IPS-18a (cell line): Measurements from ENCODE around the gene GID4.

Experiments used
- H3K27ac ChIP-seq: one replicate; pipeline ENCODE4 v1.5.1; 2013; ENCODE audit warnings: low read length
- H3K27me3 ChIP-seq: one replicate; pipeline ENCODE4 v1.6.1; 2013; ENCODE audit warnings: mild to moderate bottlenecking, low read length; ENCODE audit not compliant: control insufficient read depth, insufficient read depth
- H3K36me3 ChIP-seq: one replicate; pipeline ENCODE4 v1.6.1; 2013; ENCODE audit warnings: low read depth, low read length; ENCODE audit not compliant: control insufficient read depth
- H3K4me1 ChIP-seq: one replicate; pipeline ENCODE4 v1.6.1; 2013; ENCODE audit warnings: low read depth, low read length; ENCODE audit not compliant: control insufficient read depth
- H3K4me3 ChIP-seq: one replicate; pipeline ENCODE4 v1.5.1; 2013; ENCODE audit warnings: low read length
- H3K9ac ChIP-seq: one replicate; pipeline ENCODE4 v1.6.1; 2013; ENCODE audit warnings: mild to moderate bottlenecking, low read length, moderate library complexity
- H3K9me3 ChIP-seq: one replicate; pipeline ENCODE4 v1.6.1; 2013; ENCODE audit warnings: low read depth, low read length; ENCODE audit not compliant: control insufficient read depth

GID4 gene

DNA sequence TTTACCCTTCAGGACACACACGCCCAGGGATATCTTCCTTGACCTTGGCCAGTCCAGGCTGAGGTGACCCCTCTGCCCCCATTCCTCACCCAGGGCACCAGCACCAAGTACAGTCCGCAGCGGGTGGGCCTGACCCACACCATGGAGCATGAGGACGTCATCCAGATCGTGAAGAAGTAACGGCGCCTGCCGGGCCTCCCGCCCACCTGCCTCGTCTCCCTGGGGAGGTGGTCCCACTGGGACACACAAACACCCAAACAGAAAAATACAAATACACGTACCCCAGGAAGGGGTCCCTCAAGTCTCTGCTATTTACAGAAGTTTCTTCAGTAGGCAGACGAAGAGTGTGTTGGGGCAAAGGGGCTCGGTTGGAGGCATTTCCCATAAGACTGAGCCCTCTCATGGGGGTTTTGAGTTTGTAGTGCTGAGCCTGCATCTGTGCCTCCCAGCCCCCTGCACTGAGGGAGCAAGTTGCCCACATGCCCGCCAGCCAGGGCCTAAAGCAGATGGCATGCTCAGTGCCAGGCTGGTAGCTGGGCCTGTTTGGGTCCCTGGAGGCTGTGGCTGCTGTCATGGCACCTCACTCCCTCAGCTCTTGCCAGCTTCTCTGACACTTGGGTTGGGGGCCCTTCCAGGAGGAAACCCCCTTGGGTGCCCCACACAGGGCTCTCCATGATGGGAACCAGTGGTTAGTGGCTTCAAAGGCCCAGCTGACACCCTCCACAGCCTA is 68.0 kb downstream of the GID4 start:
- Histone ChIP-seq H3K4me1 (no peaks in the 10 kb centered on the region), H3K27me3 (no peaks in the 10 kb centered on the region), H3K27ac (no peak overlapping the region), H3K4me3 (no peak overlapping the region), H3K36me3 (peaks cover 6% of the 10 kb centered on the region), H3K9me3 (no peaks in the 10 kb centered on the region), H3K9ac (no peak overlapping the region)

DNA sequence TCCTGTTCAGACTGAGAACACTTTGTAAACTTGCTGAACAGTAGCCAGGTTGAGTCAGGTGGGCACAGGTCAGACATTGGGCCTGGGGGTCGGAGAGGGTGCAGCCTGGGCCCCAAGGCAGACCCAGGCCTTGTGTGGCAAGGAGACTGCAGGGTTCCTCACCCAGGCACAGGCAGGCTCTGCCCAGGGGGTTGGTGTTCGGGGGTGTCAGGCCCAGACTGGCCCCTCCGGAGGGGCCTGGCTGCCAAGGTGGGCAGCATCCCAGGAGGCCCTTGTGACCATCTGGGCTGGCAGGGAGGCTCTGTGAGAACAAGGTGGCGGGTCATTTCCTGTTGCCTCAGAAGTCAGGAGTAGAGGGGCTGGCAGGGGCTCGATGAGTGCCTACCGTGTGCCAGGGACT is 68.8 kb downstream of the GID4 start:
- Histone ChIP-seq H3K9me3 (no peaks in the 10 kb centered on the region), H3K9ac (no peak overlapping the region), H3K36me3 (peaks cover 6% of the 10 kb centered on the region), H3K4me1 (no peaks in the 10 kb centered on the region), H3K27me3 (no peaks in the 10 kb centered on the region), H3K27ac (no peak overlapping the region), H3K4me3 (no peak overlapping the region)

DNA sequence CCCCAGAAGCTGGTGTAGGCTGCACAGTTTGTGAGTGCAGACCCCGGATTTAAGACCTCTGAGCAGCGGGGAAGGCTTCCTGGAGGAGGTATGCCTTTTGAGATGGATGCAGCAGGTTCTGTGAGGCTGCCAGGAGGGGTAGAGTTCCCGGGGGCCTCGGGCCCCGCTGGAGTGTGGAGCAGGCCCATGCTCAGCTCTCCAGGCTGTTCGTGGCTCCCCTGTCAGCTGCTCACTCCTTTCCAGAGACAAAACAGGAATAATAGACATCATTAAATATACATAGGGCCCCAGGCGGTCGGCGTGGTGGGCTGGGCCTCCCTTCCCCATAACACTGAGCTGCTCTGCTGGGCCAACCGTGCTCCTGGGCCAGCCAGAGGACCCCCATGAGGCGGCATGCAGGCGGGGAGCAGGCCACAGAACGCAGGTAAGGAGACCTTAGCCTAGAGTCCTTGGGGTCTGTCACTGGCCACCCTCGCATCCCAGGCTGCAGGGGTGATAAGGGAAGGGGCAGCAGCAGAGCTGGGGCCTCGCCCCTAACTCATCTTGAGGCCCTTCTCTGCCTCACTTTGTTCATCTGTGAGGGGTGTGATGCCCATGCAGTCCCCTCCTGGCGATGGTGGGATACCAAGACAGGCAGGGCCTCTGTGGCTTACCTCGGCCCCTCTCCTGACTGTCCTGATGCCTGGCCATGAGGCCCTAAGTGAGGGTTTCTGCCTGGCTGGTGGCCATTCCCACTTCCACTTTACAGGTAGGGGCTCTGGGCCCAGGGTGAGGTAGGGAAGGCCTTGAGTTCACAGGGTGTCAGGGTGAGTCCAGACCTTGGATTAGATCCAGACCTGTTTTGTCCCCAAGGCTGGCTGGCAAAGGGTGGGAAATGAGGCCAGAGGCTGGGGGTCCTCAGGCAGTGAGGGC is 69.4 kb downstream of the GID4 start, which contains the start of gene MYO15A:
Gene MYO15A, plus strand, starts transcription at position 356 of the 912 bp plus-strand sequence. CDS start 10,045 bp downstream, outside the sequence.
- Histone ChIP-seq H3K36me3 (peaks cover 6% of the 10 kb centered on the region), H3K4me3 (no peak within 1 kb of the TSS), H3K9me3 (no peaks in the 10 kb centered on the region), H3K9ac (no peak within 1 kb of the TSS), H3K27me3 (no peaks in the 10 kb centered on the region), H3K27ac (no peak within 1 kb of the TSS), H3K4me1 (no peaks in the 10 kb centered on the region)

DNA sequence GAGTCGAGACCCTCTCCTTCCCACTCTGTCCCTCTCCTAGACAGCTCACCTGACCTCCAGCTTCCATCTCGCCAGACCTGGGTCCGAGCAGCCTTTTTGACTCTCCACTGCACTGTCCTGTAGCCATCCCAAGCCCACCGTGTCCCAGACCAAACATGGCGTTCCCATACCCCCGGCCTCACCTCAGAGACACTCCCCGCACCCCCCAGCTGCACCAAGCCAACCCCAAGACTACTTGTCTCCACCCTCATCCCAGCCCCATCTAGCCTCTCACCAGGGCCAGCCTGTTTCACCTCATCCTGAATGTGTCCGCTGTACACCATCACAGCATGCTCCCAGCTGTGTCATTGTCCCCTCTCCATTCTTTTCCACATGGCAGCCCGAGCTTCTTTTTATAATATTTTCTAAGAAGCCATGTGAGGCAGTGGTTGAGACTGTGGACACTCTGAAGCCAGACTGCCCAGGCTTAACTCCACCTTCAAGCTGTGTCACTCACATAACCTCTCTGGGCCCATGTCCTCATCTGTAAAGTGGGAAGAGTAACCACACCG is 70.8 kb downstream of the GID4 start:
- Histone ChIP-seq H3K4me1 (no peaks in the 10 kb centered on the region), H3K9ac (no peak overlapping the region), H3K9me3 (no peaks in the 10 kb centered on the region), H3K4me3 (no peak overlapping the region), H3K27me3 (no peaks in the 10 kb centered on the region), H3K36me3 (peaks cover 6% of the 10 kb centered on the region), H3K27ac (no peak overlapping the region)

DNA sequence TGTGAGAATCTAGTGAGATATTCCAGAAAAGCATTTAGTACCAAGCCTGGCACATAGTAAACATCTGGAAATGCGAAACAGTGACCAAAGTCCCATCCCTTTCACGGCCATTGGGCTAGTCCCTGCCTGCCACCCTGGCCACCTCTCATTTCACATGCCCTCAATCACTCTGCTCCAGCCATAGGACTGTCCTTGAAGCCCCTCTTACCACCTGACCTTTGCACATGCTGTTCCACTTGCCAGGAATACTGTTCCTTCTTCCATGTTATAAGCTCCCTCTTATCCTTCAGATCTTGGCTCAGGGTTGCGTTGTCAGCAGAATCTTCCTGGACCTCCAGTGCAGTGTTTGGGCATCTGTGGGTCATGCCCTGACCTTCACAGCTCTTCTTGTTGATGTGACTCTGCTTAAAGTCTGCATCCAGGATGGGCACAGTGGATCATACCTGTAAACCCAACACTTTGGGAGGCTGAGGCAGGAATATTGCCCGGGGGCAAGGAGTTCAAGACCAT is 71.5 kb downstream of the GID4 start:
- no peak overlapping the region for H3K27ac ChIP-seq
- H3K36me3 ChIP-seq = peaks cover 6% of the 10 kb centered on the region
- no peaks in the 10 kb centered on the region for H3K9me3 ChIP-seq
- no peaks in the 10 kb centered on the region for H3K4me1 ChIP-seq
- no peak overlapping the region for H3K4me3 ChIP-seq
- no peaks in the 10 kb centered on the region for H3K27me3 ChIP-seq
- no peak overlapping the region for H3K9ac ChIP-seq

DNA sequence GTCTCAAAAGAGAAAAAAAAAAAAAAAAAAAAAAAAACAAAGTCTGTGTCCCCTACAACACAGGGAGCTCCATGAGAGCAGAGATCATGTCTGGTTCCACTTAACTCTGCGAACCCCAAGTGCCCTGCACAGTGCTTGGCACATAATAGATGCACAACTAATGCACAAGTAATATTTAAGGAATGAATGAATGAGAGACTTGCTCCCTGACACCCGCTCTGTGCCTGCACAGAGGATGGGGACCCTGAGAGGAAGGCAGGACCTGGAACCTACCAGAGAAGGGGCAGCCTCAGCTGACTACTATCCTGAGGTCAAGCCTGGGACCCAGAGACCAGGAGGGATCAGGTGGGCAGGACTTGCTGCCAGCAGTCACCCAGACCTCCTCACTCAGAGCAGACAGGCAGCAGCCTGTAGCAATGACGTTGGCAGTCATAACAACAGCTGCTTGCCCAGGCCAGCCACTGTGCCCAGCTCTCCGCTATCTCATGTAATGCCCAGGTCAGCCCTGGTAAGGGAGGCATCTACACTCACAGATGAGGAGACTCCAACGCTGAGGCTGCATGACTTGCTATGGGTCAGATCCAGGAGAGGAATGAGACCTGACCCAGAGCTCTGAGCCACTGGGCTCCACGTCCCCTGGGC is 72.2 kb downstream of the GID4 start:
- H3K27me3 ChIP-seq = no peaks in the 10 kb centered on the region
- no peak overlapping the region for H3K4me3 ChIP-seq
- no peak overlapping the region for H3K9ac ChIP-seq
- peaks cover 6% of the 10 kb centered on the region for H3K36me3 ChIP-seq
- no peaks in the 10 kb centered on the region for H3K9me3 ChIP-seq
- no peaks in the 10 kb centered on the region for H3K4me1 ChIP-seq
- no peak overlapping the region for H3K27ac ChIP-seq

DNA sequence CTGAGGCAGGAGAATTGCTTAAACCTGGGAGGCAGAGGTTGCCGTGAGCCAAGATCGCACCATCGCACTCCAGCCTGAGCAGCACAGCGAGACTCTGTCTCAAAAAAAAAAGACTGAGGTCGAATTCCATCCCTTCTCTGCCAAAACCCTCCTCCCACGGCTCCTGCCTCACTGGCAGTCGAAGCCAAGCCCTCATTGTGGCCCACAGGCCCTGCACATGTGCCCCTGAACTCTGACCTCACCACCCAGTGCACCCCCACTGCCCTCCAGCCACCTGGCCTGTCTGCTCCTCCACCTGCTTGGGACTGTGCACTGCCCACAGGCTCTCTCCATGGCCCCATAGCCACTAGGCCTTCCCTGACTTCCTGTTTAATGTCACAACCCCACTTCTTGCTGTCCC is 76.3 kb downstream of the GID4 start:
- Histone ChIP-seq H3K9me3 (no peaks in the 10 kb centered on the region), H3K27ac (no peak overlapping the region), H3K27me3 (no peaks in the 10 kb centered on the region), H3K36me3 (no peaks in the 10 kb centered on the region), H3K9ac (no peak overlapping the region), H3K4me1 (no peaks in the 10 kb centered on the region), H3K4me3 (no peak overlapping the region)

DNA sequence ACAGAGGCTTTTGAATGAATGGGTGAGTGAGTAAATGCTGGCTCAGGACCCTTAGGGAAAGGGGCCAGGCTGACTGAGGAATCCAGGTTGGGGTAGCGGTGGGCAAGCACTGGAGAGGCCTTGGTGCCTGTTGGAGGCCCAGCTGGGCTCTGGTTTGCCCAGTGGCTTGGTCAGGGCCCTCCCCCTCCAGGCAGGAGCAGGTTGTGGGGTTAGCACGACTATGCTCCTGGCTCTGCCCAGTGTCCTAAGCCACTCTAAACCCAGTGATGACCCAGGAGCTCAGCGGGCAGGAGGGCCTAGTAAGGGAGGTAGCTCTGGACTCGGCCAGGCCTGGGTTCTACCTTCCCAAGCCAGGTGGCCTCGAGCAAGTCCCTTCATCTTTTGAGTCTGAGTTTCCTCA is 76.9 kb downstream of the GID4 start:
- no peak overlapping the region for H3K27ac ChIP-seq
- H3K9me3 ChIP-seq = no peaks in the 10 kb centered on the region
- H3K4me1 ChIP-seq = no peaks in the 10 kb centered on the region
- H3K36me3 ChIP-seq = no peaks in the 10 kb centered on the region
- no peak overlapping the region for H3K4me3 ChIP-seq
- no peaks in the 10 kb centered on the region for H3K27me3 ChIP-seq
- H3K9ac ChIP-seq = no peak overlapping the region

DNA sequence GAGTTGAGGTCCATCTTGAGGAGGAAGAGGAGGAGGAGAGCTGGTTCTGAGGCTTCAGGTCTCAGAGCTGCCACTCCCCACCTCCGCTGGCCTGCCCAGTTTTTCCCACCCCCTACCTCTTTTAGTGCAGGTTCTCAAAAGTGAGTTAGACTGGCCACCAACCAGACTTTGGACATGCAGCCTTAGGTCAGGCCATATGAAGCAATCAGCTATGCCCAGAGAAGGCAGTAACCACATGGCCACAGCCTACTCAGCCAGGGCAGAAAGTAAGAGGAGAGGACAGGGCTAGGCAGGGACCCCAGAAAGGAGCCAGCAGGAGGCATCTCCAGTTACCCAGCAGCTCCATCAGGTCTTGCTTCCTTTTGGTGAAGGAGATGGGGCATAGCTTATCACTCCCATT is 78.3 kb downstream of the GID4 start:
- Histone ChIP-seq H3K9ac (no peak overlapping the region), H3K36me3 (no peaks in the 10 kb centered on the region), H3K27ac (no peak overlapping the region), H3K9me3 (no peaks in the 10 kb centered on the region), H3K4me1 (no peaks in the 10 kb centered on the region), H3K4me3 (no peak overlapping the region), H3K27me3 (no peaks in the 10 kb centered on the region)
